Measurements from ENCODE around the gene GLCCI1. TPM values are rescaled to one million over a fixed set of nuclear protein-coding genes. Genes with fewer than 3 reads are reported as not detected.
"Not testable (repeated sequence)": the region's sequence is repeated elsewhere in the genome, so short reads cannot be mapped to it uniquely, and the experiment has no call there.

GLCCI1 gene
- total RNA-seq, 2 donors from 2014 or later = 7.5 to 8.3 TPM

DNA sequence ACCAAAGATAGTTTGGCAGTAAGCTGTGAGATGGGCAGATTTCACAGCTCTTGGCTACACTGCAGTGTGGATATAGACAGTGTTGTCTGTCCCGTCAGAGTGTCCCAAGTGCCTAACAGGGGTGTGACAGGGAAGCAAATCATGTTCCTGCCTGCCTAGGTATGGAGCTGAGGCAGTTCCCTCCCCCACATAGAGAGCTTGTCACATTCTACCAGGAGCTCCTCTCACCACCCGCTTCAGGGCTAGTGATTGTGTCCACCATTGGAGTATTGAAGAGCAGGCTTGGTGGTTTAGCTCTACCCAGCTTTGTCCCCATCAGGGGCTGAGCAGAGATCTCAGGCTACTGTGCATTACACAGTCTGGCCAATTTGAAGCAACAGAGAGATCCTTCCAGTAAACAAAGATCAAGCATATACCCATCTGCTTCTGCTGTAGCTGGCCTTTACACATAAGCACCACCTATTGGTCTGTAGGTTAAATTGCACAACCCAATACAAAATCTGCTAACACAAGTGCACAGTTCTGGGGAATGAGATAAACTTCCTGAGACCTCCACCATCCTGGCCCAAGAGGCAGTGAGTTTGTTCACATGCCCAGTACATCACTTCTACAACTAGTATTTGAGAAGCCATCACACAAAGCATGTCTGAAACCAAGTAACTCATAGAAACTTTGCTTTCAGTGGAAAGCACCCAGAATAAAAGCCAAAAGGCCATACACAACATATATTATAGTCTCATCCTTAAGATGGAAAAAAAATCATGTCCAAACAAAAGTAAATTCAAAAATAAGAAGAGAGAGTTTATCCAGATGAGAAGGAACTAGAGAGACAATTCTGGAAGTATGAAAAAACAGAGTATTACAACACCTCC lies 67.3 kb downstream of the GLCCI1 start:
- Histone ChIP-seq H3K36me3 (no peaks in the 10 kb centered on the region), H3K4me3 (no peak overlapping the region), H3K27me3 (no peaks in the 10 kb centered on the region), H3K9me3 (no peaks in the 10 kb centered on the region), H3K27ac (no peak overlapping the region), H3K9ac (ENCODE audit: low read depth in 2 of 2, low read length in 2 of 2) (no peak overlapping the region), H3K4me1 (no peaks in the 10 kb centered on the region)
- no peak for DNase-seq
- intact Hi-C loops (cut with DNase I) = loop anchor here (5.0 kb wide), 1 partner anchor 354 kb away; no protein-coding TSS in a partner anchor
- TF ChIP-seq, protein P1, sequence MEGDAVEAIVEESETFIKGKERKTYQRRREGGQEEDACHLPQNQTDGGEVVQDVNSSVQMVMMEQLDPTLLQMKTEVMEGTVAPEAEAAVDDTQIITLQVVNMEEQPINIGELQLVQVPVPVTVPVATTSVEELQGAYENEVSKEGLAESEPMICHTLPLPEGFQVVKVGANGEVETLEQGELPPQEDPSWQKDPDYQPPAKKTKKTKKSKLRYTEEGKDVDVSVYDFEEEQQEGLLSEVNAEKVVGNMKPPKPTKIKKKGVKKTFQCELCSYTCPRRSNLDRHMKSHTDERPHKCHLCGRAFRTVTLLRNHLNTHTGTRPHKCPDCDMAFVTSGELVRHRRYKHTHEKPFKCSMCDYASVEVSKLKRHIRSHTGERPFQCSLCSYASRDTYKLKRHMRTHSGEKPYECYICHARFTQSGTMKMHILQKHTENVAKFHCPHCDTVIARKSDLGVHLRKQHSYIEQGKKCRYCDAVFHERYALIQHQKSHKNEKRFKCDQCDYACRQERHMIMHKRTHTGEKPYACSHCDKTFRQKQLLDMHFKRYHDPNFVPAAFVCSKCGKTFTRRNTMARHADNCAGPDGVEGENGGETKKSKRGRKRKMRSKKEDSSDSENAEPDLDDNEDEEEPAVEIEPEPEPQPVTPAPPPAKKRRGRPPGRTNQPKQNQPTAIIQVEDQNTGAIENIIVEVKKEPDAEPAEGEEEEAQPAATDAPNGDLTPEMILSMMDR (IDR thresholded peaks at IDR 0.05) = peak; percentile 42

DNA sequence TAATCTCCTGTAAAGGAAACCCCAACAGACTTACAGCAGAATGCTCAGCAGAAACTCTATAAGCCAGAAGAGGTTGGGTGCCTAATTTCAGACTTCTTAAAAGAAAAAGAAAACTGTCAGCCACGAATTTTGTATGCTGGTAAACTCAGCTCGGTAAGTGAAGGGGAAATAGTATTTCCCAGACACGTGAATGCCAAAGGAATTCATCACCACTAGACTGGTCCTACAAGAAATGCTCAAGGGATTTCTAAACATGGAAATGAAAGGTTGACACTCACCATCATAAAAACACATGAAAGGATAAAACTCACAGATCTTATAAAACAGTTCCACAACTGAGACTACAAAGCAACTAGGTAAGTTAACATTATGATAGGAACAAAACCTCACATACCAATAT lies 68.6 kb downstream of the GLCCI1 start:
- no peaks in the 10 kb centered on the region for H3K4me1 ChIP-seq
- TF ChIP-seq, protein P1 (IDR thresholded peaks at IDR 0.05) = no peak
- intact Hi-C loops (cut with DNase I) = loop anchor here (5.0 kb wide), 1 partner anchor 355 kb away; no protein-coding TSS in a partner anchor

DNA sequence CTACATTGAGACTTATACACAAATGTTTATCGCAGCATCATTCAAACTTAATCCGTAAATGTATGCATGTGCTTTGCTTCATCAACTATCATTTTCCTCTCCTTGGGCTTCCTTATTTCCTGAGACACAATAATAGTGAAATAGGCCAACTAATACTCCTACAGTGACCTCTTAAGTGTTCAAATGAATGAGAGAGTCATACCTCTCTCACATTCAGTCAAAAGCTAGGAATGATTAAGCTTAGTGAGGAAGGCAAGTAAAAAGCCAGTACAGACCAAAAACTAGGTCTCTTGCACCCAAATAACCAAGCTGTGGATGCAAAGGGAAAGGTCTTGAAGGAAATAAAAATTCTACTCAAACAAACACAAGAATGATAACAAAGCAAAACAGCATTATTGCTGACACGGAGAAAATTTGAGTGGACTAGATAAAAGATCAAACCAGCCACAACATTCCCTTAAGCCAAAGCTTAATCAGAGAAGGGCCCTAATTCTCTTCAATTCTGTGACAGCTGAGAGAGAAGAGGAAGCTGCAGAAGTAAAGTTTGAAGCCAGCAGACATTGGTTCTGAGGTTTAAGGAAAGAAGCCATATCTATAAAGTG lies 72.3 kb downstream of the GLCCI1 start:
- Histone ChIP-seq H3K9ac (ENCODE audit: low read depth in 2 of 2, low read length in 2 of 2) (no peak overlapping the region), H3K36me3 (no peaks in the 10 kb centered on the region), H3K4me1 (no peaks in the 10 kb centered on the region), H3K4me3 (no peak overlapping the region), H3K27me3 (no peaks in the 10 kb centered on the region), H3K27ac (no peak overlapping the region), H3K9me3 (no peaks in the 10 kb centered on the region)
- no peak for DNase-seq
- intact Hi-C loops (cut with DNase I) = no loop called here
- TF ChIP-seq, protein P1 (IDR thresholded peaks at IDR 0.05) = no peak

More for the DNA sequence above, 68.6 kb downstream of the GLCCI1 start:
- Histone ChIP-seq H3K9ac (ENCODE audit: low read depth in 2 of 2, low read length in 2 of 2) (no peak overlapping the region), H3K27me3 (no peaks in the 10 kb centered on the region), H3K36me3 (no peaks in the 10 kb centered on the region), H3K27ac (no peak overlapping the region), H3K9me3 (no peaks in the 10 kb centered on the region), H3K4me3 (no peak overlapping the region)
- DNase-seq = no peak

DNA sequence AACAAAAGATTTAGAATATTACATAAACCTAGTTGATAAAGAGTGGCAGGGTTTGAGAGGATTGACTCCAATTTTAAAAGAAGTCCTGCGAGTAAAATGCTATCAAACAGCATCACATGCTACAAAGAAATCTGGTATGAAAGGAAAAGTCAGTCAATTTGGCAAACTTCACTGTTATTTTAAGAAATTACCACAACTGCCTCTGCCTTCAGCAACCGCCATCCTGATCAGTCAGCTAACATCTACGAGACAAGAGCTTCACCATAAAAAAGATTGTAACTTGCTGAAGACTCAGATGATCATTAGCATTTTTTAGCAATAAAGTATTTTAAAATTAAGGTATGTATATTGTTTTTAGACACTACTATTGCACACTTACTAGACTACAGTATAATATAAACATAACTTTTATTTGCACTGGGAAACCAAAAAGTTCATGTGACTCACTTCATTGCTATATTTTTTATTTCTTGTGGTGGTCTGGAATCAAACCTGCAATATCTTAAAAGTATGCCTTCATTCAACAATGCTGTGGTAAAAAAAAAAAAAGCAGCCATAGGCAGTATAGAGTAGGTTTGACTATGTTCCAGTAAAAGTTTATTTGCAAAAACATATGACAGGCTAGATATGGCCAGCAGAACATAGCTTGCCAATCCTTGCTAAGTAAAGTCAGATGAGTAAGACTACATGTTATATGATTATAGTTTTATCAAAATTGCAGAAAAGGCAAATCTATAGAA lies 74.4 kb downstream of the GLCCI1 start:
- Histone ChIP-seq H3K9me3 (no peaks in the 10 kb centered on the region), H3K36me3 (no peaks in the 10 kb centered on the region), H3K4me3 (no peak overlapping the region), H3K4me1 (no peaks in the 10 kb centered on the region), H3K27ac (no peak overlapping the region), H3K9ac (ENCODE audit: low read depth in 2 of 2, low read length in 2 of 2) (no peak overlapping the region), H3K27me3 (no peaks in the 10 kb centered on the region)
- TF ChIP-seq, protein P1 (IDR thresholded peaks at IDR 0.05) = no peak
- DNase-seq = no peak
- intact Hi-C loops (cut with DNase I) = no loop called here

DNA sequence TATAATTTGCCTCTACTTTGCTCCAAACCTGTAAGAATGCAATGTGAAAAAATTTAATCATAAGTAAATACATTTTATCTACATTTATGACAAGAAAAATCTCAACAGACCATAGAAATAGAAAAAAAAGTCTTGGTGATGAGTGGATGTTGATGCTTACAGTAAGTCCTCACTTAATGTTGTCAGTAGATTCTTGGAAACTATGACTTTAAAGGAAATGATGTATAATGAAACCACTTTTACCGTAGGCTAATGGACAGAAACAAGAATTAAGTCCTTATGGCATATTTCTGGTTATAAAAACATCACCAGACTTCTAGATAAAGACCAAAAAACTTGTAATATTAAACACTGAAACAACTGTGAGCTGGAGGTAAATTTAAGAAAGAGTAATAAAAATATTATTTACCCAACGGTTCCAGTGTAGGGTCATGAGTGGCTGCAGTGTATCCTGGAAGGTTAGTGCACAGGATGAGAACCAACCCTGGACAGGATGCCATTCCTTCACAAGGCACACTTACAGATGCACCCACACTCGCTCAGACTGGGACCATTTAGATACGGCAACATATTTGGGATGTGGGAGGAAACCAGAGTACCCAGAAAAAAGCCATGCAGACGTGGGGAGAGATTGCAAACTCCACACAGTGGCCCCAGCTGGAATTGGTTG lies 76.3 kb downstream of the GLCCI1 start:
- TF ChIP-seq, protein P1 (IDR thresholded peaks at IDR 0.05) = no peak
- Histone ChIP-seq H3K4me3 (no peak overlapping the region), H3K9me3 (no peaks in the 10 kb centered on the region), H3K27ac (no peak overlapping the region), H3K9ac (ENCODE audit: low read depth in 2 of 2, low read length in 2 of 2) (no peak overlapping the region), H3K27me3 (no peaks in the 10 kb centered on the region), H3K4me1 (no peaks in the 10 kb centered on the region), H3K36me3 (no peaks in the 10 kb centered on the region)
- intact Hi-C loops (cut with DNase I) = no loop called here
- no peak for DNase-seq

DNA sequence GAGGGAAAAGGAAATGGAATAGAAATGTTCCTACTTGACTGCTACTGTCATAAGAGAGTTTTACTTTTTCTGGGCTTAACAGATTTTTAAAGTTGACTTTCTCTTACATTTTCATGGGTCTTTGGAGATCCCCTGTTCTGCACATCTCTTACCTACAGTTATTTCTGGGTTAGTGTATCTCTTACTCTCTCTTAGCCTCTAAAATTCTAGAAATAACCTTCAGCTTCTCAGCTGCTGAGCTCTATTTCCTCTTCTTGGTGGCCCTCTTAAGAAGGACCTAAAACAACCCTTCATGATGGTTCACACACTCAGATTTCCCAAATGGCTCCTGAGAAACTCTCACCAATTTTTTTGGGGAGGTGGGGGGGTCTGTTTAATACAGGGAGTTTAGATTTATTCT lies 79.5 kb downstream of the GLCCI1 start:
- H3K4me3 ChIP-seq; intact Hi-C loops (cut with DNase I); H3K9ac ChIP-seq (ENCODE audit: low read depth in 2 of 2, low read length in 2 of 2); H3K36me3 ChIP-seq; DNase-seq; H3K9me3 ChIP-seq; H3K27ac ChIP-seq; H3K27me3 ChIP-seq; H3K4me1 ChIP-seq: not testable (repeated sequence)

Data from colonic mucosa (tissue), 4 donors.